ENCODE results near the gene KCNK4. TPM values are rescaled to one million over a fixed set of nuclear protein-coding genes. Genes with fewer than 3 reads are reported as not detected.

Gene KCNK4
- polyA plus RNA-seq, 1 donor from 2014 or later: not detected

DNA sequence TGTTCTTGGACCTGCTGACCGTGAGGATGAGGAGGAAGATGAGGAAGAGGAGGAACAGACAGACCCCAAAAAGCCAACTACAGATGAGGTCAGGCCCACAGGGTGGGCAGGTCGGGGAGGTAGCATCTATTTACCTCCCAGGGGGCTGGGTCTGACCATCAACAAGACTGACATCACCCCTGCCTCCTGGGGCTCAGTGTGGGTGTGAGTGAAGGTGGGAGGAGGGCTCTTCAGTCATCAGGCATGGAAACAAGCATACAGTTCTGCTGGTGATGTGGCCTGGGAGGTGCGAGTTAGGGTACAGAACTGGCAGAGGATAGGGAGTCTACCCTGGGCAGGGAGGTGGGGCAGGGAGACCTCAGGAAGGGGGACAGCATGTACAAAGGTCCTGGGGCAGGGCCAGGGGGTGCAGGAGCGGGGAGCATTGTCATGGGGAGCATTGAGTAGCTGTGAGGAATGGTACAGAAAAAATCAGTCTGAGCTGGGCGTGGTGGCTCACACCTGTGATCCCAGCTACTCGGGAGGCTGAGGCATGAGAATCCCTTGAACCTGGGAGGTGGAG, 30.9 kb upstream of the KCNK4 start:
- H3K27me3 Mint-ChIP-seq: no peaks in the 10 kb centered on the region
- H3K4me3 Mint-ChIP-seq: no peak overlapping the region
- H3K27ac Mint-ChIP-seq: no peak overlapping the region
- H3K4me1 Mint-ChIP-seq: peaks cover 0 to 7% (median 3%) of the 10 kb centered on the region in 3 donors
- H3K9me3 Mint-ChIP-seq: no peaks in the 10 kb centered on the region
- peaks cover 2% of the 10 kb centered on the region for H3K36me3 Mint-ChIP-seq

DNA sequence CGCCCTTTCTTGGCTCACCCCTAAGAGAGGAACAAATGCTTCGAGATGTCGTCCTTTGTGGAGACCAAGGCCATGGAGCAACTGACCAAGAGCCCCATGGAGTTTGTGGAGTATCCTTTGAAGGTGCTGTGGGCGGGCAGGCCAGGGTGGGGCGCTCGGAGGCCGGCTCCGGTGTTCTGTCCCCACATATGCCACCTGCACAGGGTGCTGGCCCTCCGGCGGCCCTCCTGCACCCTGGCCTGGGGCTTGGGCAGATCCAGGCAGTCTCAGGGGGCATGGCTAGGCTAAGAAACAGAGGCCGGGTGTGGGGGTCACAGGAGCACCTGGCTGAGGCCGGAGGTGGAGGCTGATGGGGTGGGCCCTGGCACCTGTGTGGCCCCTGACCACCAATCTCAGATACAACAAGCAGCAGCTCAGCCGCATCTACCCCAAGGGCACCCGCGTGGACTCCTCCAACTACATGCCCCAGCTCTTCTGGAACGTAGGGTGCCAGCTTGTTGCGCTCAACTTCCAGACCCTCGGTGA, 29.5 kb upstream of the KCNK4 start:
- no peaks in the 10 kb centered on the region for H3K9me3 Mint-ChIP-seq
- H3K27me3 Mint-ChIP-seq: no peaks in the 10 kb centered on the region
- peaks cover 0 to 7% (median 3%) of the 10 kb centered on the region in 3 donors for H3K4me1 Mint-ChIP-seq
- H3K4me3 Mint-ChIP-seq: no peak overlapping the region
- H3K36me3 Mint-ChIP-seq: peaks cover 2% of the 10 kb centered on the region
- H3K27ac Mint-ChIP-seq: no peak overlapping the region

DNA sequence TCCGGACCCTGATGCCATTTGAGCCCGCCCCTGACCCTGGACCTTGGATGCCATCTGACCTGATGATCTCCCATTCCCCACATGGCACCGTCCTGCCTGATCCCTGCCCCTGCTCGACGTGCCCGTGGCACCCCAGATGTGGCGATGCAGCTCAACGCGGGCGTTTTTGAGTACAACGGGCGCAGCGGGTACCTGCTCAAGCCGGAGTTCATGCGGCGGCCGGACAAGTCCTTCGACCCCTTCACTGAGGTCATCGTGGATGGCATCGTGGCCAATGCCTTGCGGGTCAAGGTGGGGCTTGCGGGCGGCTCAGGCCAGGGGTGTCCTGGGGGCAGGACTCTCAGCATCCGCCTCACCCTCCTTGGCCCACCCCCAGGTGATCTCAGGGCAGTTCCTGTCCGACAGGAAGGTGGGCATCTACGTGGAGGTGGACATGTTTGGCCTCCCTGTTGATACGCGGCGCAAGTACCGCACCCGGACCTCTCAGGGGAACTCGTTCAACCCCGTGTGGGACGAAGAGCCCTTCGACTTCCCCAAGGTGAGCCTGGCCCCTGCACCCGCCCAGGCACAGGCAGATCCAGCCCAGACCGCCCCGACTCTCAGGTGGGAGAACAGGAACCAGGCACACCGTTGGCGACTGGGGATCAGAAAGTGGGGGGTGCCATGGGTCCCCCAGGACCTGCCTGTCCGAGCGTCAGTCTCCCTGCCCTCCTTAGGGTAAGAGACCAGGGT, 28.7 kb upstream of the KCNK4 start:
- H3K9me3 Mint-ChIP-seq: no peaks in the 10 kb centered on the region
- no peak overlapping the region for H3K4me3 Mint-ChIP-seq
- no peak overlapping the region for H3K27ac Mint-ChIP-seq
- H3K27me3 Mint-ChIP-seq: no peaks in the 10 kb centered on the region
- H3K4me1 Mint-ChIP-seq: peaks cover 0 to 7% (median 3%) of the 10 kb centered on the region in 3 donors
- H3K36me3 Mint-ChIP-seq: peaks cover 2% of the 10 kb centered on the region

DNA sequence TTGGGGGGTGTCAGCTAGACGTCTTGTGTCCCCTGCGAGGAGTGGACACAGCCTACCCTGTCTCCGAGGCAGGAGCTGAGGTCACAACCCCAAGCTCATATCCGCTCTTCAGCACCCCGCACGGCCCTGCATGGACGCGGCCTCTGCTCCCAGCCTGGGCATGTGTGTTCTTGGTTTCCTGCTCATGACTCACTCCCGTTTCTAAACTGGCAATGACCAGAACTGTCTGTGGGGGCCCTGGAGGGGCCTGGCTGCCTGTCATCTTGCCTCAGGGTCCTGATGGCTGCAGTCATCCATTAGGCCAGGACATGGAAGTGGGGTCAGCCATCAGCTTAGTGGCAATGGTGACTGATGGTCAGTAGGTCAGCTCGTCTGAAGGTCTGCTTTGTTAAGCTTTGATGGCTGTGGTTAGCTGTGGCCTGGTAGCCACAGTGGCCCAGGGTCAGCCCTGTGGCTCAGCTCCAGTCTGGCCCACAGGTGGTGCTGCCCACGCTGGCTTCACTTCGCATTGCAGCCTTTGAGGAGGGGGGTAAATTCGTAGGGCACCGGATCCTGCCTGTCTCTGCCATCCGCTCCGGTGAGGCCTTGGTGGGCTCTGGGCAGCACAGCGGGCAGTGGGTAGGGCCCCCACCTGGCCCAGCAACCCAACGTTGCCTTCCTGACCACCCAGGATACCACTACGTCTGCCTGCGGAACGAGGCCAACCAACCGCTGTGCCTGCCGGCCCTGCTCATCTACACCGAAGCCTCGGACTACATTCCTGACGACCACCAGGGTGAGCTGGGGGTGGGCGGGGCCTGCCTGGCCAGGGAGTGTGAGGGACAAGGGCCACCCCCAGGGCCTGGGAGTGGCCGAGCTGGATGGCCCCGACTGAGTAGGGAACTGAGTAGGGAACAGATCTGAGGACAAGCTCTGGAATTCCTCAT, 27.8 kb upstream of the KCNK4 start:
- peaks cover 2% of the 10 kb centered on the region for H3K36me3 Mint-ChIP-seq
- H3K4me1 Mint-ChIP-seq: peaks cover 0 to 9% (median 7%) of the 10 kb centered on the region in 3 donors
- no peaks in the 10 kb centered on the region for H3K27me3 Mint-ChIP-seq
- H3K4me3 Mint-ChIP-seq: peak overlapping the region in 1 of 4 donors; percentile 43
- no peaks in the 10 kb centered on the region for H3K9me3 Mint-ChIP-seq
- H3K27ac Mint-ChIP-seq: no peak overlapping the region

DNA sequence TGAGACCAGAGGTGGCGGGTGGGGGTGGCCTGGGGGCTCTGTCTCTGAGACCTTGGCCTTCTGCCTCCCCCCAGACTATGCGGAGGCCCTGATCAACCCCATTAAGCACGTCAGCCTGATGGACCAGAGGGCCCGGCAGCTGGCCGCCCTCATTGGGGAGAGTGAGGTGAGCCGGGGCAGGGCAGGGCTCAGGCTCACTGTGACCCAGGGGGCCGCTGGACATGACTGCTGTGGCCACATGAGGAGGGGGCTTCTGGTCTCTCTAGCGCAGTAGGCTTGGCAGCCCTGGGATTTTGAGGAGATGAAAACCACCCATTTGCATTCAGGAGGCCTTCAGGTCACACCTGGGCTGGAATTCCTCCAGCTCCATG, 27.2 kb upstream of the KCNK4 start:
- Mint-ChIP-seq H3K27ac (no peak overlapping the region), H3K4me3 (no peak overlapping the region), H3K9me3 (no peaks in the 10 kb centered on the region), H3K36me3 (peaks cover 2% of the 10 kb centered on the region), H3K4me1 (peaks cover 3 to 12% (median 10%) of the 10 kb centered on the region in 3 donors), H3K27me3 (no peaks in the 10 kb centered on the region)

DNA sequence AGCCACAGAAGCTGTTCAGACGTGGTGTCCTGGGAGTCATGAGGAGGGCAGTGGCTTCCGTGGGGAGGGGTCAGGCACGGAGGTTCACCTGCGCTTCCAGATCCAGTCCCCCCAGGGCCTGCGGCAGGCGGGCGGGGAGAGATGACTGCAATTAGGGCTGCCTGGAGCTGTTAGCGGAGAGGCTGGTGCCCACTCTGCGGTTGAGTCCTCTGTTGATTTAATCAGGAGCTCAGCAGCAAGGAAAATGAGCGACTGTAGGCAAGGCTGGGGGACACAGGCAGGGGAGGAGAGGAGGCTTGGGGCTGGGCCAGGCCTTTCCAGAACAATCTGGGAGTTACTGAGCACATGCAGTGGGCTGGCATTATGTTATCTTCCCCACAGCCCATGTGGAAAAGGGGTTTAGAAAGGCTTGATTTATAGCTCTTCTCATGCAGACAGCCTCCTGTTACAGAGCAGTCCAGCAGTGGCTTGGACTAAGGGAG, 26.7 kb upstream of the KCNK4 start:
- Mint-ChIP-seq H3K27me3 (no peaks in the 10 kb centered on the region), H3K36me3 (peaks cover 3% of the 10 kb centered on the region), H3K27ac (no peak overlapping the region), H3K4me1 (peaks cover 7 to 14% (median 9%) of the 10 kb centered on the region in 3 donors), H3K9me3 (no peaks in the 10 kb centered on the region), H3K4me3 (no peak overlapping the region)

DNA sequence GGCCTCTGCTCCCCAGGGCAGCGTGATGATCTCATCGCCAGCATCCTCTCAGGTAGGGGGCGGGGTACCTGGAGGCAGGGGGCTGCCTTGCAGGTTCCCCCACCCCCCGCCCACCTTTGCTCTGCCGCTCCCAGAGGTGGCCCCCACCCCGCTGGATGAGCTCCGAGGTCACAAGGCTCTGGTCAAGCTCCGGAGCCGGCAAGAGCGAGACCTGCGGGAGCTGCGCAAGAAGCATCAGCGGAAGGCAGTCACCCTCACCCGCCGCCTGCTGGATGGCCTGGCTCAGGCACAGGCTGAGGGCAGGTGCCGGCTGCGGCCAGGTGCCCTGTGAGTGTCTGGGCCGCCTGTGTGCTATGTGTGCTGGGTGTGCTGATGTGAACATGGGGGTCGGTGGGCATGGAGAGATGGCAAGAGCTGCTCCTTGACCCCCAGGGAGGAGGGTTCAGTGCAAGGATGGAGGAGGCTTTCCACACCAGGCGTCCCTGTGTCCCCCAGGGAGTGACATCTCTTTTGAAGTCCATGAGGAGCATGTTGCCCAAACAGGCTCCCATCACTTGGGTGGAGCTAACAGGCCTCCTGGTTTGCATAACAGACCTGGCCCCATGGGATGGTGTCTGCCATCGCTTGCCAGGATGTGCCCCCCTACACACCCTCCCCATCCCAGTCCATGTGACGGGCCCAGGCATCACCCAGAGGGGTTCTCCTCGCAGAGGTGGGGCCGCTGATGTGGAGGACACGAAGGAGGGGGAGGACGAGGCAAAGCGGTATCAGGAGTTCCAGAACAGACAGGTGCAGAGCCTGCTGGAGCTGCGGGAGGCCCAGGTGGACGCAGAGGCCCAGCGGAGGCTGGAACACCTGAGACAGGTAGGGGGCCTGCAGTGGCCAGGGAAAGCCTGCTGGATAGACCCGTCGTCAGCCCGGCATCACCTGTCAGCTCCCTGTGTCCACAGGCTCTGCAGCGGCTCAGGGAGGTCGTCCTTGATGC, 25.6 kb upstream of the KCNK4 start:
- H3K36me3 Mint-ChIP-seq: peaks cover 3% of the 10 kb centered on the region
- peak overlapping the region in 1 of 3 donors; percentile 32 for H3K27ac Mint-ChIP-seq
- H3K27me3 Mint-ChIP-seq: no peaks in the 10 kb centered on the region
- no peaks in the 10 kb centered on the region for H3K9me3 Mint-ChIP-seq
- peaks cover 9 to 13% (median 12%) of the 10 kb centered on the region in 3 donors for H3K4me1 Mint-ChIP-seq
- peak overlapping the region in 2 of 4 donors; percentile 25 to 43 for H3K4me3 Mint-ChIP-seq

DNA sequence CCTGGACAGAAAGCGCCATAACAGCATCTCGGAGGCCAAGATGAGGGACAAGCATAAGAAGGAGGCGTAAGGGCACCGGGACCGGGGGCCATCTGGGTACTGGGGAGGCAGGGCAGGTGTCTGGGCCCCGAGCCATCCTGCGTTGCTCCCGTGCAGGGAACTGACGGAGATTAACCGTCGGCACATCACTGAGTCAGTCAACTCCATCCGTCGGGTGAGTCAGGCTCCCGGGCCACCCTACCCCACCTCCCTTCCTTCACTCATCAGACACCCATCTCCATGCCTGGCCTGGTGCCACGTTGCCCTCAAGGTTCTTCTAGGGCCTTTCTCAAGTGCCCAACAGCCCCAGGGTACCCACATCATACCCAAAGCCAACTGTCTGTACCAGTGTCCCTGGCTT, 24.8 kb upstream of the KCNK4 start:
- Mint-ChIP-seq H3K36me3 (peaks cover 3% of the 10 kb centered on the region), H3K27ac (peak overlapping the region in 1 of 3 donors; percentile 45), H3K4me3 (peak overlapping the region in 2 of 4 donors; percentile 43 to 84), H3K4me1 (peaks cover 9 to 13% (median 12%) of the 10 kb centered on the region in 3 donors), H3K27me3 (no peaks in the 10 kb centered on the region), H3K9me3 (no peaks in the 10 kb centered on the region)

DNA sequence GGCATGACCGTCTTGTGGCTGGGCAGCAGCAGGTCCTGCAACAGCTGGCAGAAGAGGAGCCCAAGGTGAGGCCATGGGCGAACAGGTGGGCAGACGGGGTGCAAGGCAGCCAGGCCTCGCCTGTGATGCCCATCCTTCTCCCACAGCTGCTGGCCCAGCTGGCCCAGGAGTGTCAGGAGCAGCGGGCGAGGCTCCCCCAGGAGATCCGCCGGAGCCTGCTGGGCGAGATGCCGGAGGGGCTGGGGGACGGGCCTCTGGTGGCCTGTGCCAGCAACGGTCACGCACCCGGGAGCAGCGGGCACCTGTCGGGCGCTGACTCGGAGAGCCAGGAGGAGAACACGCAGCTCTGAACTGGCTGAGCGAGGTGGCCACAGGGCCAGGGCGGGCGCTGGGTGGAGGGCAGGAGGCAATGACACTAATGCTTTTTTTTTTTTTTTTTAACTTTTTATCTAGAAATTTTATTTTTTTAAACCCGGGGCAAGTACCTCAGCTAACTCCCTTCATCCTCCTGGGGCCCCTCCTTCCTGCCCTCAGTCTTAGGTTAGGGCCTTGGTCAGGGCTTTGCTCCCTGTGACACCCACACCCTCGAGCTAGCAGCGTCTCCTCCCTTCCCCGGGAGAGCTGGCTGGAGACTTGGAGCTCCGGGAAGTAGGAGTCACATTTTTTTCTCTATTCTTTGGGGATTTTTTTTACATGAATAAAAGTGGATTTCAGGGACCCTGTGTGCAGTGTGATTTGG, 23.7 kb upstream of the KCNK4 start:
- Mint-ChIP-seq H3K4me3 (peak overlapping the region in 1 of 4 donors; percentile 98), H3K27ac (peak overlapping the region in 2 of 3 donors; percentile 62 to 99), H3K4me1 (peaks cover 13% of the 10 kb centered on the region in 3 donors), H3K9me3 (no peaks in the 10 kb centered on the region), H3K27me3 (no peaks in the 10 kb centered on the region), H3K36me3 (peaks cover 3% of the 10 kb centered on the region)

DNA sequence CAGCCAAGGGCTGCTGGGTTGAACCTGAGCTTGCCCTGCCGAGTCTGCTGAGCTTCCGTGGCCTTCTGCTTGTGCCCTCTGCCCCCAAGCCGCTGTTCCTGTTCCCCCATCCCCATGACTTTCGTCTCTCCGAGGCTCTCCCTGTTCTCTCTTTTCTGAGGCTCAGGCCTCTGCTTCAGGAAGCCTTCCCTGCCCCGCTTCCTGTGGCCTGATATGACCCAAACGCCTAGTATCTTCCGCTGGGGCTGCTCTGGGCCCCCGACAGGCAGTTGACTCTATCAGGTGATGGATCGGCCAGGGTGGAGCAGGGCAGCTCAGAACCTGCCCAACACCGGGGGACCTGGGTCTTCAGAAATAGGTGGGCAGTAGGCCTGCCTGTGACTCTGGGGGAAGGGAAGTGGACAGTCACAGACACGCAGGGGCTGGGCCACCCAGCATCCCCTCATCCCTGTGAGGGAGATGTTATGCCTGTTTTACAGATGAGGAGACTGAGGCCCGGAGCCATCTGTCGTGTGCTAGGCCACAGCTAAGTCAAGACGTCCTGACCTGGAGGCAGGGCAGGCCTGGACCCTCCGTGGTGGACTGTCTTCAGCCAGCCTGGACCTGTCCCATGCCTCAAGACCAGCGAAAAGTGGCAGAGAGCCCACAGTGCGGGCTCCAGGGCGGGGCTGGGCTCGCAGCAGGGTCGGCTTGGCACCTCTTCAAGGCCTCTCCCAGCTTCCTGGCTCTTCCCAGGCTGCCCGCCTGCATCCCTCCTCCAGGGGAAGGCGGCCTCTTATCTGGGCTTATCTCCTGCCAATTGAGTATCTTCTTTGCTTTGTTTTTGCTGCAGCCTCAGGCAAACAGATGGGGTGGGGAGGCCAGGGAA, 22.8 kb upstream of the KCNK4 start:
- Mint-ChIP-seq H3K4me1 (peaks cover 13 to 16% (median 13%) of the 10 kb centered on the region in 3 donors), H3K36me3 (peaks cover 1% of the 10 kb centered on the region), H3K9me3 (no peaks in the 10 kb centered on the region), H3K4me3 (peak overlapping the region; percentile 98 to 100 (median 98)), H3K27ac (peak overlapping the region in 2 of 3 donors; percentile 99), H3K27me3 (no peaks in the 10 kb centered on the region)

DNA sequence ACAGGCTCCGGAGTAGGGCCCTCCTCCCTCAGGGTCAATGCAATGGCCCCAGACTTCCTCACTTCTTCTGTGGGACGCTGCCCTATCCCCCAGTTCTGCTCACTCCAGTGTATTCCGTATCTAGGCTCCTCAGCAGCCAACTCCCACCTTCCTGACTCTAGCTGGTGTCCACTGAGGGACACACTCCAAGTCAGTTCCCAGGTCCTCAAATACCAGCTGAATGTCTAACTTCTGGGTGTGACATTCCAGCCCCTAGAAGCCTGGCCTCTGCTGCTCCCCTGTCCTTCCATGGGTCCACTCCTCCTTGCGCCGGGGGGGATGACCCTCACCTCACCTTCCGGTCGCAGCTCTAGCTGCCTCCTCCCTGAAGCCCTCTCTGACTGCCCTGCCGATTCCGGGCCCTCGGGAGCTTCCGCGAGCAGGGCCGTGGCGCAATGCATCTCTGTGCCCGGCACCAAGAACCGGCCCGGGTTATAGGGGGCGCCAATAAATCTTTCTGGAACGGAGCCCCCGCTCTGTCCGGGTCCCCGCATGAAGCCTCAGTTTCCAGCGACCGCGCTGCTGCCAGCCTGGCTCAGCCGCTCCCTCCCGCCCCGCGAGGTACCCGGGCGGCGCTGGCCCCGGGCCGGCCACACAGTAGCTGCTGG, 22.1 kb upstream of the KCNK4 start:
- Mint-ChIP-seq H3K27ac (peak overlapping the region; percentile 99), H3K4me1 (peaks cover 13 to 16% (median 13%) of the 10 kb centered on the region in 3 donors), H3K9me3 (no peaks in the 10 kb centered on the region), H3K27me3 (no peaks in the 10 kb centered on the region), H3K36me3 (peaks cover 1% of the 10 kb centered on the region), H3K4me3 (peak overlapping the region; percentile 98 to 100 (median 98))

DNA sequence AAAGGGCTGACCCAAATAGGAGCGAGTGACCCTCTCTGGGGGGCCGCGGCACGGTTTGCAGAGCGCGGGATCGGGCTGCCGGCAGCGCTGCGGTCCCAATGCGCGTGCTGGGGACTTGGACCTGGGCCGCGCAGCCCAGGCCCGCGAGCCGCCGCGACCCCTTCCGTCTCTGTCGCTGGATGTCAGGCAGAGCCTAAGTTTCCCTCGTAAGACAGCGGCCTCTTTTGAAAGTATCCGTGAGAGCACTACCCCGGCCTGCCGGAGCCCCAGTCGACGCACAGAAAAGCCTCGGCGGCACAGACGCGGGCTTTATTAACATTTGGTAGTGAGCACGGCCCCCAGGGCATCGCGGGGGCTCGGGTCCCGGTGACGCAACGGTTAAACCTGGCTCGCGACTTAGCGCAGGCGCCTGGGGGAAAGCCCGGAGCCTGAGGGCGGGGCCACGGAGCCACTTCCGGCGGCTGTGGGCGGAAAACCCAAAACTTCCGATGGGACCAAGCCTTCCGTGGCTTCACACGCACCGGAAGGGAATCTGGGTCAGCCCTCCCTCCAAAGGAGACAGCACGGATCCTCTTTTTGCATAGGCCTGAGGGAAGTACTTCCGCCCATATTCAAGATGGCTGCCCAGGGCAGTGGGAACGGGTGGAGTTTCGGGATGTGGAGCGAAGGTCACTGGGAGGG, 21.4 kb upstream of the KCNK4 start:
- Mint-ChIP-seq H3K27ac (peak overlapping the region; percentile 99), H3K9me3 (no peaks in the 10 kb centered on the region), H3K27me3 (no peaks in the 10 kb centered on the region), H3K4me1 (peaks cover 13 to 16% (median 13%) of the 10 kb centered on the region in 3 donors), H3K36me3 (peaks cover 1% of the 10 kb centered on the region), H3K4me3 (peak overlapping the region; percentile 98 to 100 (median 98))

Data from IgD-negative memory B cell (primary cell).